ENCODE results near the gene ECT2L.

The ECT2L gene

DNA sequence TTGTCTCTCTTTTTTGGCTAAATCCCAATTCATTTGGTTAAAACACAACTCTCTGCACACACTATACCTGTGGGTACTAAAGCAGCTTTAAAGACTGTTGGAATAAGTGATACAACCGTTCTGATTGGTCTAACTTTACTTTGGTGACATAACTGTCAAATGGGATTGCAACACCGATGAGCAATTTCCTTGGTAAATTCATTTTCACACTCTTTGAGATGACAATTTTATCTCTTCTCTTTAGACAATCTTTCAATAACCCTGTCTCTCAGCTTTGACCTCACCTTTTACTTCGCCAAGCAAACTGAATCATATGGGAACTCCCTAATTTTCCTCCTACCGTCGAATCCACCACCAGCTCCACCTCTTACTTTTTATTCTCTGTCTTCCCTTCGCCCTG, 60.8 kb downstream of the ECT2L start:
- Histone ChIP-seq H3K4me1 (ENCODE audit: control insufficient read depth in 1 of 2, insufficient read depth in 2 of 2, low read length in 2 of 2) (no peaks in the 10 kb centered on the region), H3K27ac (ENCODE audit: low read depth, low read length) (no peak overlapping the region), H3K9me3 (ENCODE audit: control insufficient read depth in 1 of 2, low read length in 2 of 2) (no peaks in the 10 kb centered on the region), H3K27me3 (ENCODE audit: control insufficient read depth in 1 of 2, insufficient read depth in 2 of 2, low read length in 2 of 2) (no peaks in the 10 kb centered on the region), H3K4me3 (ENCODE audit: low read depth in 1 of 2, low read length in 2 of 2) (no peak overlapping the region), H3K9ac (ENCODE audit: low read depth in 1 of 2, low read length in 2 of 2) (no peak overlapping the region), H3K36me3 (ENCODE audit: control insufficient read depth in 1 of 2, insufficient read depth in 2 of 2, low read length in 2 of 2) (no peaks in the 10 kb centered on the region)

- H3K4me1 ChIP-seq (ENCODE audit: control insufficient read depth in 1 of 2, insufficient read depth in 2 of 2, low read length in 2 of 2), result no peaks in the 10 kb centered on the region
- H3K36me3 ChIP-seq (ENCODE audit: control insufficient read depth in 1 of 2, insufficient read depth in 2 of 2, low read length in 2 of 2), result no peaks in the 10 kb centered on the region
- no peak overlapping the region for H3K9ac ChIP-seq (ENCODE audit: low read depth in 1 of 2, low read length in 2 of 2)
- no peak overlapping the region for H3K4me3 ChIP-seq (ENCODE audit: low read depth in 1 of 2, low read length in 2 of 2)
- H3K27me3 ChIP-seq (ENCODE audit: control insufficient read depth in 1 of 2, insufficient read depth in 2 of 2, low read length in 2 of 2), result no peaks in the 10 kb centered on the region
- H3K27ac ChIP-seq (ENCODE audit: low read depth, low read length), result no peak overlapping the region
- H3K9me3 ChIP-seq (ENCODE audit: control insufficient read depth in 1 of 2, low read length in 2 of 2), result no peaks in the 10 kb centered on the region
Measured at GRCh38 chr6:138857775-138858174, 61.9 kb downstream of the ECT2L start.

DNA sequence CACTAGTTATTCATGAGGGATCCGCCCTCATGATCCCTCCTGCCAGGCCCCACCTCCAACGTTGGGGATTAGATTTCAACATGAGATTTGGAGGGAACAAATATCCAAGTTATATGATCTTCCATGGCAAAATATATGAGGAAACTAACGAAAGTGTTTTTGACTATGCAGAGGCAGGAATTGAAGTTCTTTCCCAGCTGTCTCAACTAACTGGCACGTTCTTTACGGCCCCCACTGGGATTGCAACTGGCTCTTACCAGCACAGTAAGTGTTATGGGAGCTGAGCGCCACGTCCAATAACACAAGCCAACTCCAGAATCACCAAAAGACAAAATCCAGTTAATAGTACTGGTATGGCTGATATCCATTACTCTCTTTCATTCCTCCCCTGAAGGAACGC, 66.6 kb downstream of the ECT2L start:
- Histone ChIP-seq H3K4me3 (ENCODE audit: low read depth in 1 of 2, low read length in 2 of 2) (no peak overlapping the region), H3K27ac (ENCODE audit: low read depth, low read length) (no peak overlapping the region), H3K4me1 (ENCODE audit: control insufficient read depth in 1 of 2, insufficient read depth in 2 of 2, low read length in 2 of 2) (no peaks in the 10 kb centered on the region), H3K9me3 (ENCODE audit: control insufficient read depth in 1 of 2, low read length in 2 of 2) (no peaks in the 10 kb centered on the region), H3K9ac (ENCODE audit: low read depth in 1 of 2, low read length in 2 of 2) (no peak overlapping the region), H3K27me3 (ENCODE audit: control insufficient read depth in 1 of 2, insufficient read depth in 2 of 2, low read length in 2 of 2) (no peaks in the 10 kb centered on the region), H3K36me3 (ENCODE audit: control insufficient read depth in 1 of 2, insufficient read depth in 2 of 2, low read length in 2 of 2) (no peaks in the 10 kb centered on the region)

DNA sequence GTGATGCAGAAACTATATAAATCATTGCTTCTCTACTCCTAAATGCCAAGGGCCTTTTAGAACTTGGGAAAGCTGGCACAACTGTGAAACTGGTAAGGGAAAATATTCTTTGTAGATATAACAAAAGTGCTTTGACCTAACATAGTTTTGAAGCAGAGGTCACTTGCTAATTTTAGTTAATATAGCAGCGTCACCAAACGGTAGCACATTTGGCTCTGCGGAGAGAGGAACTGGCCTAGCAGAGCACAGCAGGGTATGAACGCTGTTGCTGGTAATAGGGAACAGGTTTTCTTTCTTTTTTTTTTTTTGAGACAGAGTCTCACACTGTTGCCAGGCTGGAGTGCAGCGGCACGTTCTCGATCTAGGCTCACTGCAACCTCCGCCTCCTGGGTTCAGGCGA, 67.4 kb downstream of the ECT2L start:
- no peak overlapping the region for H3K27ac ChIP-seq (ENCODE audit: low read depth, low read length)
- H3K9me3 ChIP-seq (ENCODE audit: control insufficient read depth in 1 of 2, low read length in 2 of 2), result no peaks in the 10 kb centered on the region
- H3K4me3 ChIP-seq (ENCODE audit: low read depth in 1 of 2, low read length in 2 of 2), result no peak overlapping the region
- no peaks in the 10 kb centered on the region for H3K27me3 ChIP-seq (ENCODE audit: control insufficient read depth in 1 of 2, insufficient read depth in 2 of 2, low read length in 2 of 2)
- no peaks in the 10 kb centered on the region for H3K4me1 ChIP-seq (ENCODE audit: control insufficient read depth in 1 of 2, insufficient read depth in 2 of 2, low read length in 2 of 2)
- no peak overlapping the region for H3K9ac ChIP-seq (ENCODE audit: low read depth in 1 of 2, low read length in 2 of 2)
- H3K36me3 ChIP-seq (ENCODE audit: control insufficient read depth in 1 of 2, insufficient read depth in 2 of 2, low read length in 2 of 2), result no peaks in the 10 kb centered on the region

DNA sequence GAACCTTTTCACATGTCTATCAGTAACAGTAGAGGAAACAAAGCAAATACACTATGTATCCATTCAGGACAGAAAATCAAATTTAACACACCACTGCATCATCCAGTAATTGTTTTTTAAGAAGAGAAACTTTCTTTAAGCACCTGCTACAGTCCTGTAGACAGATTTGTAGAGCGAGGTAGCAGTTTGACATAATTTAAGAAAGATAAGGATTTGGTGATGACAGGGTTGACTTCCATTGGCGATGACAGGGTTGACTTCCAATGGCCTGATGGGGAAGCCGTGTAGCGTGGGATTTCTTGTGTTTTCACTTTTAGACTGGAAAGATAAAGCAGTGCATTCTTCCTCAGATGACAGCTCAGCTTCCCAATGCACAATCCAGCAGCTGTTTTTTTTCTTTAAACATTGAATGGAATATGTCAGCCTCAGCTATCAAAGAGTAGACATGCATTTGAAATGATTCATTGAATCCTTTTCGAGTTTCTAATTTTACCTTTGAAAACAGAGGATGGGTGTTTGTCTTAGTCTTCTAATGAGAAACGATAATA, 68.5 kb downstream of the ECT2L start:
- Histone ChIP-seq H3K27me3 (ENCODE audit: control insufficient read depth in 1 of 2, insufficient read depth in 2 of 2, low read length in 2 of 2) (no peaks in the 10 kb centered on the region), H3K9me3 (ENCODE audit: control insufficient read depth in 1 of 2, low read length in 2 of 2) (no peaks in the 10 kb centered on the region), H3K4me3 (ENCODE audit: low read depth in 1 of 2, low read length in 2 of 2) (no peak overlapping the region), H3K36me3 (ENCODE audit: control insufficient read depth in 1 of 2, insufficient read depth in 2 of 2, low read length in 2 of 2) (no peaks in the 10 kb centered on the region), H3K27ac (ENCODE audit: low read depth, low read length) (no peak overlapping the region), H3K9ac (ENCODE audit: low read depth in 1 of 2, low read length in 2 of 2) (no peak overlapping the region), H3K4me1 (ENCODE audit: control insufficient read depth in 1 of 2, insufficient read depth in 2 of 2, low read length in 2 of 2) (no peaks in the 10 kb centered on the region)

DNA sequence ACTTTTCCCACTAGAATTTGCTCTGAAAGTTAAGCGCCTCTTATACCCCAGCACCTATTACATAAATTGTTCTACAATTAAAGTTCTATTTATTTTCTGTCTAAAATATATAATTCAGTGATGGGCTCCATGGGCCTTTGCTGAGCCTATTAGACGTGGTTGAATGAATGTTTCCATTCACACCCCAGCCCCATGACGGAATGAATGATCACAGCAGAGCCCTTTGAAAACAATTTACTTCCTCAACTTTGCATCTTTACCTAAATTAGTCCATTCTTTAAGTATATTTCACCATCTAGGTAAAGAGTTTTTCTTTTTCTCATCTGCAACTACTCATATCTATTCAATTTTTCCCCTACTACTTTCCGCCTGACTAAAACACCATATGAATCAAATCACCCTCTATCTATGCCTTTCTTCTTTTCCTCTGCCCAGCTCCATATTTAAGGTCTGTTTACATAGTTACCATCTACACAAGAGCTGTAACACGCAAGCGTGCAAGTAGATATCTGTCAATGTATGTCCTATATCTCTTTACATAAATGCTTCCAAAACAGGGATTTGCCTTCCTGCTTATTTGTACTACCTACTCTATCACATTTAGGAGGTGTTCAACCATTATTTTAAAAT, 69.7 kb downstream of the ECT2L start:
- no peak overlapping the region for H3K4me3 ChIP-seq (ENCODE audit: low read depth in 1 of 2, low read length in 2 of 2)
- no peaks in the 10 kb centered on the region for H3K36me3 ChIP-seq (ENCODE audit: control insufficient read depth in 1 of 2, insufficient read depth in 2 of 2, low read length in 2 of 2)
- H3K27ac ChIP-seq (ENCODE audit: low read depth, low read length), result no peak overlapping the region

DNA sequence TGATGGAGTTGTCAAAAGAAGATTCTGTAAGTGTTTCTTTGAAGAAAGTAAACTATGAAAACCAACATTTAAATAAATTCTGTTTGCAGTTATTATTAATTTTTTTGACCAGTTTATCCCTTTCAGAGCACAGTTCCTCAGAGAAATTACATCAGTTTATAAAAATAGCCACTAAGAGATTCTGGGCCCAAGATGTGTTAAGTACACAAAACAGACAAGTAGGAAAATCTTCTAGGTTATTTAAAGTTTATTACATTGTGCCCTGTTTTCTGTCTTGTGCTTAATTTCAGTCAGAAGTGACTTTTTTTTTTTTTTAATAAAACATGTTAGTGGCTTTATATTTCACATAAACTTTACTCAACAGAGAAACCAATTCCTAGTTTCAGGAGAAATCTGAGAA, 72.3 kb downstream of the ECT2L start:
- no peaks in the 10 kb centered on the region for H3K9me3 ChIP-seq (ENCODE audit: control insufficient read depth in 1 of 2, low read length in 2 of 2)
- H3K27me3 ChIP-seq (ENCODE audit: control insufficient read depth in 1 of 2, insufficient read depth in 2 of 2, low read length in 2 of 2), result no peaks in the 10 kb centered on the region
- H3K9ac ChIP-seq (ENCODE audit: low read depth in 1 of 2, low read length in 2 of 2), result no peak overlapping the region
- H3K27ac ChIP-seq (ENCODE audit: low read depth, low read length), result no peak overlapping the region
- no peaks in the 10 kb centered on the region for H3K4me1 ChIP-seq (ENCODE audit: control insufficient read depth in 1 of 2, insufficient read depth in 2 of 2, low read length in 2 of 2)
- H3K4me3 ChIP-seq (ENCODE audit: low read depth in 1 of 2, low read length in 2 of 2), result no peak overlapping the region
- H3K36me3 ChIP-seq (ENCODE audit: control insufficient read depth in 1 of 2, insufficient read depth in 2 of 2, low read length in 2 of 2), result no peaks in the 10 kb centered on the region

More for the DNA sequence above, 69.7 kb downstream of the ECT2L start:
- no peaks in the 10 kb centered on the region for H3K9me3 ChIP-seq (ENCODE audit: control insufficient read depth in 1 of 2, low read length in 2 of 2)
- no peaks in the 10 kb centered on the region for H3K4me1 ChIP-seq (ENCODE audit: control insufficient read depth in 1 of 2, insufficient read depth in 2 of 2, low read length in 2 of 2)
- no peaks in the 10 kb centered on the region for H3K27me3 ChIP-seq (ENCODE audit: control insufficient read depth in 1 of 2, insufficient read depth in 2 of 2, low read length in 2 of 2)
- no peak overlapping the region for H3K9ac ChIP-seq (ENCODE audit: low read depth in 1 of 2, low read length in 2 of 2)

GRCh38 chr6:138869398-138869797, 73.5 kb downstream of the ECT2L start:
- Histone ChIP-seq H3K36me3 (ENCODE audit: control insufficient read depth in 1 of 2, insufficient read depth in 2 of 2, low read length in 2 of 2) (no peaks in the 10 kb centered on the region), H3K4me1 (ENCODE audit: control insufficient read depth in 1 of 2, insufficient read depth in 2 of 2, low read length in 2 of 2) (no peaks in the 10 kb centered on the region), H3K4me3 (ENCODE audit: low read depth in 1 of 2, low read length in 2 of 2) (no peak overlapping the region), H3K27ac (ENCODE audit: low read depth, low read length) (no peak overlapping the region), H3K9ac (ENCODE audit: low read depth in 1 of 2, low read length in 2 of 2) (no peak overlapping the region), H3K27me3 (ENCODE audit: control insufficient read depth in 1 of 2, insufficient read depth in 2 of 2, low read length in 2 of 2) (no peaks in the 10 kb centered on the region), H3K9me3 (ENCODE audit: control insufficient read depth in 1 of 2, low read length in 2 of 2) (no peaks in the 10 kb centered on the region)

DNA sequence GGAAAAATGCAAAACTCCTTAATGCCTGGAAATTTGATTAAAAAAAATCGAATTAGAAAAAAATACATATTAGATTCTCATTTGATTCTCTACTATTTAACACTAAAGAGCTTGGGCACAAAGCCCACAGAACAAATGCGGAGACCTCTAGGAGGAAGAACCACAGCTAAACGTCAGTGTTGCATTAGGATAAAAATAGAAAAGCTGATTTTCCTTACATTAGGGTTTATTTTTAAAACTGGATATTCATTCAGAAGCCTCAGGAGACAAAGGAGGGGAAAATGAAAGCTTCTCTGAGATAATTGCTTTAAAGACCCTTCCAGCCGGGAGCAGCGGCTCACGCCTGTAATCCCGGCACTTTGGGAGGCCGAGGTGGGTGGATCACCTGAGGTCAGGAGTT, 77.3 kb downstream of the ECT2L start:
- Histone ChIP-seq H3K36me3 (ENCODE audit: control insufficient read depth in 1 of 2, insufficient read depth in 2 of 2, low read length in 2 of 2) (no peaks in the 10 kb centered on the region), H3K27ac (ENCODE audit: low read depth, low read length) (no peak overlapping the region), H3K27me3 (ENCODE audit: control insufficient read depth in 1 of 2, insufficient read depth in 2 of 2, low read length in 2 of 2) (no peaks in the 10 kb centered on the region)

GRCh38 chr6:138882369-138883017, 86.6 kb downstream of the ECT2L start:
- Histone ChIP-seq H3K4me1 (ENCODE audit: control insufficient read depth in 1 of 2, insufficient read depth in 2 of 2, low read length in 2 of 2) (no peaks in the 10 kb centered on the region), H3K9ac (ENCODE audit: low read depth in 1 of 2, low read length in 2 of 2) (no peak overlapping the region), H3K27ac (ENCODE audit: low read depth, low read length) (no peak overlapping the region), H3K36me3 (ENCODE audit: control insufficient read depth in 1 of 2, insufficient read depth in 2 of 2, low read length in 2 of 2) (no peaks in the 10 kb centered on the region), H3K9me3 (ENCODE audit: control insufficient read depth in 1 of 2, low read length in 2 of 2) (no peaks in the 10 kb centered on the region), H3K4me3 (ENCODE audit: low read depth in 1 of 2, low read length in 2 of 2) (no peak overlapping the region), H3K27me3 (ENCODE audit: control insufficient read depth in 1 of 2, insufficient read depth in 2 of 2, low read length in 2 of 2) (no peaks in the 10 kb centered on the region)

More for the DNA sequence above, 77.3 kb downstream of the ECT2L start:
- no peaks in the 10 kb centered on the region for H3K4me1 ChIP-seq (ENCODE audit: control insufficient read depth in 1 of 2, insufficient read depth in 2 of 2, low read length in 2 of 2)
- no peak overlapping the region for H3K4me3 ChIP-seq (ENCODE audit: low read depth in 1 of 2, low read length in 2 of 2)
- no peak overlapping the region for H3K9ac ChIP-seq (ENCODE audit: low read depth in 1 of 2, low read length in 2 of 2)
- no peaks in the 10 kb centered on the region for H3K9me3 ChIP-seq (ENCODE audit: control insufficient read depth in 1 of 2, low read length in 2 of 2)
